Measurements from ENCODE around the gene SNAPC4.

- TF ChIP-seq RNF2 (IDR thresholded peaks at IDR 0.05) (no peak), CBX3 (IDR thresholded peaks at IDR 0.05; ENCODE audit: borderline replicate concordance in 1 of 2, low read length in 2 of 2) (no peak)
Observed at GRCh38 chr9:136441191-136441680, 41.3 kb upstream of the SNAPC4 start.
